ENCODE results near the gene MNAT1. TPM values are rescaled to one million over a fixed set of nuclear protein-coding genes. Genes with fewer than 3 reads are reported as not detected.

Gene MNAT1
- total and polyA plus RNA-seq, 12 donors: 13.9 to 35.3 (median 27.2) TPM

- no peaks in the 10 kb centered on the region for H3K9me3 ChIP-seq
- intact Hi-C loops (cut with DNase I): no loop called here
- ATAC-seq (no peak), DNase-seq (no peak)
- H3K4me1 ChIP-seq: no peaks in the 10 kb centered on the region
- H3K27ac ChIP-seq: no peak overlapping the region
- WGBS, 2 donors: 100% methylated on average over 2 of the region's 2 CpGs
- no peaks in the 10 kb centered on the region for H3K27me3 ChIP-seq
- H3K4me3 ChIP-seq: no peak overlapping the region
- no peak for TF ChIP-seq CTCF (IDR thresholded peaks at IDR 0.05)
- H3K36me3 ChIP-seq: peaks cover 0 to 44% (median 3%) of the 10 kb centered on the region in 9 donors
Observed at GRCh38 chr14:60800409-60800808, 65.8 kb downstream of the MNAT1 start.

GRCh38 chr14:60803871-60804270, 69.3 kb downstream of the MNAT1 start:
- 90 to 94% methylated on average over 1 of the region's 1 CpG for WGBS, 2 donors
- DNase-seq (no peak), ATAC-seq (no peak)
- no peaks in the 10 kb centered on the region for H3K4me1 ChIP-seq
- peaks cover 0 to 22% (median 0%) of the 10 kb centered on the region in 9 donors for H3K36me3 ChIP-seq
- no peak overlapping the region for H3K27ac ChIP-seq
- no peaks in the 10 kb centered on the region for H3K9me3 ChIP-seq
- intact Hi-C loops (cut with DNase I): no loop called here
- no peak for TF ChIP-seq CTCF (IDR thresholded peaks at IDR 0.05)
- H3K4me3 ChIP-seq: no peak overlapping the region
- H3K27me3 ChIP-seq: no peaks in the 10 kb centered on the region

GRCh38 chr14:60805841-60806430, 71.4 kb downstream of the MNAT1 start:
- no peaks in the 10 kb centered on the region for H3K9me3 ChIP-seq
- no peak overlapping the region for H3K27ac ChIP-seq
- H3K4me3 ChIP-seq: no peak overlapping the region
- no peaks in the 10 kb centered on the region for H3K27me3 ChIP-seq
- ATAC-seq (no peak), DNase-seq (no peak)
- intact Hi-C loops (cut with DNase I): no loop called here
- no peak for TF ChIP-seq CTCF (IDR thresholded peaks at IDR 0.05)
- peaks cover 0 to 12% (median 0%) of the 10 kb centered on the region in 9 donors for H3K36me3 ChIP-seq
- no peaks in the 10 kb centered on the region for H3K4me1 ChIP-seq
- 95 to 98% methylated on average over 1 of the region's 1 CpG for whole genome bisulfite sequencing, 2 donors

- no peaks in the 10 kb centered on the region for H3K4me1 ChIP-seq
- H3K27me3 ChIP-seq: no peaks in the 10 kb centered on the region
- DNase-seq (no peak), ATAC-seq (no peak)
- H3K27ac ChIP-seq: no peak overlapping the region
- intact Hi-C loops (cut with DNase I): no loop called here
- H3K4me3 ChIP-seq: no peak overlapping the region
- TF ChIP-seq CTCF (IDR thresholded peaks at IDR 0.05): no peak
- no peaks in the 10 kb centered on the region for H3K9me3 ChIP-seq
- H3K36me3 ChIP-seq: peaks cover 0 to 26% (median 3%) of the 10 kb centered on the region in 9 donors
- 78 to 82% methylated on average over 2 of the region's 2 CpGs for WGBS, 2 donors
Observed at GRCh38 chr14:60807247-60807646, 72.7 kb downstream of the MNAT1 start.

Measured in heart right ventricle (tissue), 16 donors.